ENCODE results near the gene GPR155.
"Not testable (repeated sequence)": the region's sequence is repeated elsewhere in the genome, so short reads cannot be mapped to it uniquely, and the experiment has no call there.

GPR155 gene

GRCh38 chr2:174495365-174496012, 8.7 kb upstream of the GPR155 start:
- H3K27ac ChIP-seq, result no peak overlapping the region

GRCh38 chr2:174493549-174494331, 6.9 kb upstream of the GPR155 start:
- no peak overlapping the region for H3K27ac ChIP-seq

More at GRCh38 chr2:174495365-174496012, 8.7 kb upstream of the GPR155 start:
- no peaks in the 10 kb centered on the region for H3K27me3 ChIP-seq (ENCODE audit: insufficient read depth, low read depth, severe bottlenecking)
- H3K4me3 ChIP-seq (ENCODE audit: low read depth, low read length), result no peak overlapping the region
- H3K9me3 ChIP-seq (ENCODE audit: severe bottlenecking), result no peaks in the 10 kb centered on the region
- peak; percentile 59 for DNase-seq
- H3K36me3 ChIP-seq, result no peaks in the 10 kb centered on the region
- no peak for TF ChIP-seq CTCF (IDR thresholded peaks at IDR 0.05; ENCODE audit: low read depth, low read length)

GRCh38 chr2:174492963-174493431, 6.2 kb upstream of the GPR155 start:
- Histone ChIP-seq H3K9me3 (ENCODE audit: severe bottlenecking) (no peaks in the 10 kb centered on the region), H3K4me3 (ENCODE audit: low read depth, low read length) (no peak overlapping the region), H3K27ac (no peak overlapping the region), H3K27me3 (ENCODE audit: insufficient read depth, low read depth, severe bottlenecking) (no peaks in the 10 kb centered on the region), H3K36me3 (no peaks in the 10 kb centered on the region)
- TF ChIP-seq CTCF (IDR thresholded peaks at IDR 0.05; ENCODE audit: low read depth, low read length), result no peak
- DNase-seq, result no peak

More at GRCh38 chr2:174493549-174494331, 6.9 kb upstream of the GPR155 start:
- H3K36me3 ChIP-seq, result no peaks in the 10 kb centered on the region
- DNase-seq, result no peak
- H3K9me3 ChIP-seq (ENCODE audit: severe bottlenecking), result no peaks in the 10 kb centered on the region
- no peak overlapping the region for H3K4me3 ChIP-seq (ENCODE audit: low read depth, low read length)
- no peaks in the 10 kb centered on the region for H3K27me3 ChIP-seq (ENCODE audit: insufficient read depth, low read depth, severe bottlenecking)
- TF ChIP-seq CTCF (IDR thresholded peaks at IDR 0.05; ENCODE audit: low read depth, low read length), result no peak

- H3K9me3 ChIP-seq (ENCODE audit: severe bottlenecking), result no peaks in the 10 kb centered on the region
- no peaks in the 10 kb centered on the region for H3K27me3 ChIP-seq (ENCODE audit: insufficient read depth, low read depth, severe bottlenecking)
- H3K27ac ChIP-seq, result no peak overlapping the region
- H3K36me3 ChIP-seq, result no peaks in the 10 kb centered on the region
- no peak for TF ChIP-seq CTCF (IDR thresholded peaks at IDR 0.05; ENCODE audit: low read depth, low read length)
- H3K4me3 ChIP-seq (ENCODE audit: low read depth, low read length), result no peak overlapping the region
- no peak for DNase-seq
Observed at GRCh38 chr2:174491947-174492346, 5.1 kb upstream of the GPR155 start.

- H3K4me3 ChIP-seq (ENCODE audit: low read depth, low read length), result no peak overlapping the region
- no peak for TF ChIP-seq CTCF (IDR thresholded peaks at IDR 0.05; ENCODE audit: low read depth, low read length)
- no peaks in the 10 kb centered on the region for H3K36me3 ChIP-seq
- DNase-seq, result no peak
- H3K27me3 ChIP-seq (ENCODE audit: insufficient read depth, low read depth, severe bottlenecking), result no peaks in the 10 kb centered on the region
- no peaks in the 10 kb centered on the region for H3K9me3 ChIP-seq (ENCODE audit: severe bottlenecking)
- no peak overlapping the region for H3K27ac ChIP-seq
Observed at GRCh38 chr2:174490051-174490450, 3.2 kb upstream of the GPR155 start.

GRCh38 chr2:174489520-174489919, 2.7 kb upstream of the GPR155 start:
- not testable (repeated sequence) for H3K4me3 ChIP-seq (ENCODE audit: low read depth, low read length); H3K36me3 ChIP-seq; H3K27ac ChIP-seq; H3K9me3 ChIP-seq (ENCODE audit: severe bottlenecking); H3K27me3 ChIP-seq (ENCODE audit: insufficient read depth, low read depth, severe bottlenecking); DNase-seq

Data from WERI-Rb-1 (cell line).